RKO (cell line): Measurements from ENCODE around the gene ICA1L.

Experiments
- DNase-seq: peaks from one replicate; pipeline ENCODE4 v3.0.0-alpha.2; 2016; ENCODE audit warnings: low spot score

ICA1L gene

DNA sequence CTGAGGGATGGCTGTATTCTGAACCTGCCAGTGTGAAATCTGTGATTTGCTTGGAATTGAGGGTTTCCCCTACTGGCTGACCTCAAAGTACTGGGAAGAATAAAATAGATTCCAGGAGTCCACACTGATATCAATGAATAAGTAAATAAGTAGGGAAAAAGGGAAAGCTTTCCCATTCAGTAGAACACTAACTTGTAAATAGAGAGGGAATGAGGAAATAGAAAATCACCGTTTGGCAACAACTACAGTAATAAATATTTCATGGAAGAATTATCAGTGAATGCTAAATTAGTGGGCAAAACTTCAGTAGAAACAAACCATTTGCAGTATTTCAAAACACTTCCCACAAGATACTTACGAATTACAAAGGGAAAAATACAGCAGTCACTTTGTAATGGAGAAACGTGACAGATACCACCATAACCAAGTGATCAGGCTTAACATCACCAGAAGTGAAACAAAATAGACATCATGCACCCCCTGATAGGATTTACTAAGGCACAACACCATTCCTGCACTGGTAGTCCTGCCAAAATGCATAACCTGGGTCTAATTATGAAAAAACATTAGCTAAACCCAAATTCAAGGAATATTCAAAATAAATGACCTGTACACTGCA is 88.5 kb downstream of the ICA1L start:
- DNase-seq = no peak

GRCh38 chr2:202780514-202781021 is 91.0 kb downstream of the ICA1L start:
- DNase-seq = peak; percentile 90

DNA sequence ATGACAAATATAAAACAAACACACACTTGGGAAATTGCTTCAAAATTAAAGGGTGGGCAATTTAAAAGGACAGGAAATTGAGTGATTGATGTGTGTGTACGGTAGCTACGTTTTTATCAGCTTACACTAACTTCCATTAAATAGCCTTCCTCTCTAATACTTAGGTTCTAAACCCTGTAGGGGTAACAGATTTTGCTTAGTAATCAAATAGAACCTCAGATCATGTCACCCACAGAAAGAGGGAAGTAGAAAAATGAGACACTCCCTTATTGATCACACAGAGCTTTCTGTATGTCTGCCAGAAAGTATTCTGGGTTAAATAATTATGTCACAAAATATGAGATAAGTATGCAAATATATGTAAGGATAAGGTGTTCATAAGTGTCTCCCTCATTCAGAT is 93.3 kb downstream of the ICA1L start:
- DNase-seq = no peak

GRCh38 chr2:202774104-202774503 is 97.5 kb downstream of the ICA1L start:
- no peak for DNase-seq

DNA sequence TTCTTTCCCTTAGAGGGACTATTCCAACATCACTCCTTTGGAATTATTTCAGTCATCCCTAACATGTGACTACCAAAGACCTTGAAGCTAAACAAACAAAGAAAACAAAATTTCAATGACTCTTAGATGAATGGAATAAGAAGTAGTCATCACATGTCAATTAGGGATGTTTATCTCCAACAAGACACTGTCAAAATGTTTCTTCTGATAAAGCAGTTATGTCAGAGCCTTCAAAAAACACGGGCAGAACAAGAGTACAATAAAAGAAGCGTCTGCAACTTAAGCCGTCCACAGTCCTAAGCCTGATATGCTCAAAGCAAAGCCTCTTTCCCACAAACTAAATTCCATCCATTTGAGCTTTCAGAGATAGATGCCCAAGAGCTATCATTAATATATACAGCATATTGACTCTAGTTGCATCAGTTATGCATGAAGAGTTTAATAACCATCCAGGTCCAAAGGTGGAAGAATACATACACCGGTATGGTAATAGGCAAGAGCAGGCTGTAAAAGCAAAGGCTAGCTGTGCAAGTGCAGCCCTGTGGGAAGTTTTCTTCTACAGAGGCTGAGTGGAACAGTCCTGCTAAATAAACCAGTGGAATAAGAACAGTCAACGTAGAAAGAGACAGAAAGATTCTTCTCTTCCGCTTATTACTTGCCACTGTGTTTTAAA is 98.1 kb downstream of the ICA1L start:
- no peak for DNase-seq

GRCh38 chr2:202771741-202772460 is 99.7 kb downstream of the ICA1L start:
- DNase-seq = no peak

GRCh38 chr2:202771336-202771735 is 100.2 kb downstream of the ICA1L start:
- DNase-seq = no peak

DNA sequence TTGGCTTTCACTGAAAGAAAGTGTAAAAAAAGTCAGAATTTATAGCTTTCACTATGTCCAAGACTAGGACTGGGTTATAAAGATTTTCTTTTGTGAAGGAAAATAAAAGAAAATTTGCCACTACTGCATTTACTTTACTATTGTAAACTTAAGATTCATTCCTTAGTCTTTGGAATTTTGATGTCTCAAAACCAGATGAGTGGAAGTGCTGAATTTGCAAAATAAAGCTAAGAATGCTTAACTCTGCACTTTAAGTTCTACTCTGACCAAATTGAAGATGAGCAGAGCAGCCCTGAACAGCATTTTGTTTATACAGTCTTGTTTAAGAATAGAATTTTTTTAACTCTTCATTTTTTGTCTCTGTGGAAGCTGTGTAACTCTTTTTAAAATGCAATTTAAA is 102.4 kb downstream of the ICA1L start:
- DNase-seq = no peak

- no peak for DNase-seq
Measured at GRCh38 chr2:202768273-202768672, 103.3 kb downstream of the ICA1L start.

GRCh38 chr2:202765436-202765835 is 106.1 kb downstream of the ICA1L start:
- no peak for DNase-seq

- DNase-seq = no peak
Measured at GRCh38 chr2:202764991-202765390, 106.6 kb downstream of the ICA1L start.

GRCh38 chr2:202763916-202764315 is 107.7 kb downstream of the ICA1L start:
- DNase-seq = no peak

- DNase-seq = no peak
Measured at GRCh38 chr2:202762556-202762955, 109.0 kb downstream of the ICA1L start.

GRCh38 chr2:202760848-202761247 is 110.7 kb downstream of the ICA1L start:
- no peak for DNase-seq

GRCh38 chr2:202758604-202759003 is 113.0 kb downstream of the ICA1L start:
- DNase-seq = no peak

DNA sequence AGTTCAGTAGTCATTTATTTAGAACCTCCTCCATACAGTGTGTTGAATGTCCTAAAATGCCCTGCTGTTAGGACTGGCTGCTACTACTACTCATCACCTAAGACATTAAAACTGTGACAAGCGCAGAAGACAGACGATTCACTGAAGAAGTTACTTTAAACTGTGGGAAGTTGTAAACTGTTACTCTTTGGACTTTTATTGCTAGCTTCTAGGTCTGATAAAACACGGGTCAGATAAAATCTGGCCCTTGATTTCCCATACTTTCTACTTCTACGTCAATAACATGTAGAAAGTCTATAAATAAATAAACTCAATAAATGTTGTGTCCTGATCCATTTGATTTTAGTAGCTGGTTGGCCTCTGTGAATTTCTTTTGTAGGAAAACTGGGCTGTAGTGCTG is 113.4 kb downstream of the ICA1L start:
- DNase-seq = no peak

- DNase-seq = no peak
Measured at GRCh38 chr2:202757339-202757738, 114.2 kb downstream of the ICA1L start.

DNA sequence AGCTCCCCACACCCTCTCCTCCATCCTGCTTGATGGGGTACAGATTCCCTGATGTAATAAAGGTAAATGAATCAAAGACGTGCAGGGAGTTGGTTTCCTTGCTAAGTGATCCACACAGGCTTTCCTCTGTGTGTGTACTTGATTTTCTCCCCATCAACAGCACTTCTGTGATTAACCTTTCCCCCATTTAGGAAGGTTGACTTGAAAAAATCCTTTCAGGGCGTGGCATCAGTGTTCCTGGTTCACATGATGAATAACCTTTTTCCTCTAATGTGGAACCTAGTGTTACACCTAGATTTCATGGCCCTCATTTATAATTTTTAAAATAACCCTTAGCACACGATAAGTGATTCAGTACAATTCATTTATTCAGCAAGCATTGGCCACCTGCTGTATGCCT is 115.0 kb downstream of the ICA1L start:
- no peak for DNase-seq

DNA sequence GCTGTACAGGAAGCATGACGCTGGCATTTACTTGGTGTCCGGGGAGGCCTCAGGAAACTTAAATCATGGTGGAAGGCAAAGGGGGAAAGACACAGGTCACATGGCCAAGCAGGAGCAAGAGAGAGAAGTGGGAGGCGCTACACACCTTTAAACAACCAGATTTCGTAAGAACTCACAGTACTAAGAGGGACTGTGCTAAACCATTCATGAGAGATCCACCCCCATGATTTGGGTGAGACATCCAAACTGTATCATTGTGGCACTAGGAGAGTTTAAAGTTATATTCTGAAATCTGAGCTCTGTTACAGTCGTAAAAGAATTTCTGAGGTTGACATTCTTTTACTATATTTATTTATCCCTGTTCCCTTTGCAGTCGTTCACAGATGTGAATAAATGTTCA is 116.6 kb downstream of the ICA1L start:
- no peak for DNase-seq

GRCh38 chr2:202752071-202752470 is 119.5 kb downstream of the ICA1L start:
- no peak for DNase-seq

GRCh38 chr2:202750763-202751427 is 120.7 kb downstream of the ICA1L start:
- DNase-seq = no peak

GRCh38 chr2:202749477-202749876 is 122.1 kb downstream of the ICA1L start:
- no peak for DNase-seq

DNA sequence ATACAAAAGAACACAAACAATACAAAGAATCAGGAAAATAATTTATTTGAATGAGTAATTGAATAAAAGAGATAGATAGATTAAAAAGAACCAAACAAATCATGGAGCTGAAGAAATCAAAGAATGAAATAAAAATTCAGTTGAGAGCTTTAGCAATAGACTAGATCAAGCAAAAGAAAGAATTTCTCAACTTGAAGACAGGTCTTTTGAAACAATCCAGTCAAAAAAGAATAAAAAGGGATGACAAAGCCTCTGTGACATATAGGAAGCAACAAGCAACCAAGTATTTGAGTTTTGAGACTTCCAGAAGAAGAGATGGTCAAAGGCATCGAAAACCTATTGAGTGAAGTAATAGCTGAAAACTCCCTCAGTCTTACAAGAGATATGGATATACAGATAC is 128.0 kb downstream of the ICA1L start:
- no peak for DNase-seq
